Measurements from ENCODE around the gene CAPN8.
A peak's percentile ranks its signal among the peaks of the same experiment; 100 is the strongest.

Gene CAPN8

DNA sequence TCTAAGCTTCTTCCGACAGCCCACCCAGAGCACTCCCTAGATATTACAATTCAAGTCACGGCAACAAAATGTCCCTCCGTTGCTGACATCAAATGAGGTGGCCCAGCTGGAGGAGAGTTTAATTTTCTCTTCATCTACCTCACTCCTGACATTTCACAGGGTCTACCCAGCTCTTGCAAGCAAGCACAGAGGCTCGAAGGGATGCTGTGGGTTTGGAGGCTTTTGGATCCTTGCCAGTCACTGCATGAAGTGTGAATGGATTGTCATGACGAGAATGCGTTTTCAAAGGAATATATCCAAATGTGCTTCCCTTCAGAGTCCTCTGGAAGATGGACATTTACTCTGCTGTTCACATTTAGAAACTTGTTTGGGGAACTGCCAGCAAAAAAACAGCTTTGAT, 33.5 kb downstream of the CAPN8 start:
- Histone ChIP-seq H3K4me3 (ENCODE audit: low read depth, low read length) (no peak overlapping the region), H3K27me3 (peaks cover 11% of the 10 kb centered on the region), H3K4me1 (no peaks in the 10 kb centered on the region), H3K36me3 (no peaks in the 10 kb centered on the region), H3K9me3 (no peaks in the 10 kb centered on the region)
- TF ChIP-seq, protein P1, sequence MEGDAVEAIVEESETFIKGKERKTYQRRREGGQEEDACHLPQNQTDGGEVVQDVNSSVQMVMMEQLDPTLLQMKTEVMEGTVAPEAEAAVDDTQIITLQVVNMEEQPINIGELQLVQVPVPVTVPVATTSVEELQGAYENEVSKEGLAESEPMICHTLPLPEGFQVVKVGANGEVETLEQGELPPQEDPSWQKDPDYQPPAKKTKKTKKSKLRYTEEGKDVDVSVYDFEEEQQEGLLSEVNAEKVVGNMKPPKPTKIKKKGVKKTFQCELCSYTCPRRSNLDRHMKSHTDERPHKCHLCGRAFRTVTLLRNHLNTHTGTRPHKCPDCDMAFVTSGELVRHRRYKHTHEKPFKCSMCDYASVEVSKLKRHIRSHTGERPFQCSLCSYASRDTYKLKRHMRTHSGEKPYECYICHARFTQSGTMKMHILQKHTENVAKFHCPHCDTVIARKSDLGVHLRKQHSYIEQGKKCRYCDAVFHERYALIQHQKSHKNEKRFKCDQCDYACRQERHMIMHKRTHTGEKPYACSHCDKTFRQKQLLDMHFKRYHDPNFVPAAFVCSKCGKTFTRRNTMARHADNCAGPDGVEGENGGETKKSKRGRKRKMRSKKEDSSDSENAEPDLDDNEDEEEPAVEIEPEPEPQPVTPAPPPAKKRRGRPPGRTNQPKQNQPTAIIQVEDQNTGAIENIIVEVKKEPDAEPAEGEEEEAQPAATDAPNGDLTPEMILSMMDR (IDR thresholded peaks at IDR 0.05; ENCODE audit: low read depth, low read length) = no peak
- no peak for DNase-seq

DNA sequence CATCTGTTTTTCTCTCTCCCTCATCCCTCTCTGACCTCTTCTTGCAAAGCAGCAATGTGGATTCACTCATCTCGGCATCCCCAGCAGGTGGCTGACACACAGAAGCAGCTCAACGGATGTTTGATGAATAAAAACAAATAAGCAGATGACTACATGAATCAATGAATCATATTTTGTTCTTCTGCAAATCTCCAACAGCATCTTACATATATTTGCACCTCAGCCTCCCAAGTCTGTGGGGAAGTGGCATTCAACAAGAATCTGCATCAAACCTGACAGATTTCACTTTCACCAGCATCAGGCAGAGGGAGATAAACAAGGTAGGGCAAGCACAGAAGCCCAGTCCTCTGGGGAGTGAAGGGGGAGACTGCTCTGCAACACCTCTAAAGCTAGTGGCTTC, 34.0 kb downstream of the CAPN8 start:
- H3K4me1 ChIP-seq = no peaks in the 10 kb centered on the region
- no peak overlapping the region for H3K4me3 ChIP-seq (ENCODE audit: low read depth, low read length)
- DNase-seq = no peak
- TF ChIP-seq, protein P1 (IDR thresholded peaks at IDR 0.05; ENCODE audit: low read depth, low read length) = no peak
- peaks cover 10% of the 10 kb centered on the region; the same call in 1 of the 2 replicates for H3K27me3 ChIP-seq
- no peaks in the 10 kb centered on the region for H3K36me3 ChIP-seq
- no peaks in the 10 kb centered on the region for H3K9me3 ChIP-seq

DNA sequence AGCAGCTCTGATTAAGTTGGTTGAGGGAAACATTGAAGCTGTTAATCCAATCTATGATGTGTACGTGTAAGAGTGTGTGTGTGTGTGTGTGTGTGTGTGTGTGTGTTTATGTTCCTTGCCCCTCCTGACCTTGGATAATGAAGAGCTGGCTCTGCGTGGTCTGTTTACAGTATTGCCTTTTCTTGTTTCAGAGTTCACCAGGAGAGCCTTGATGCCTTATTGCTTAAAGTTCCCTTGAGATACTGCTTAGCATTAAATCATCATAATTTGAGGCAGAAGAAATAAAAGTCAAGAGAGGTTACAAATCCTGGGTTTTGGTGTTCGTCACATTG, 36.4 kb downstream of the CAPN8 start:
- H3K36me3 ChIP-seq = no peaks in the 10 kb centered on the region
- no peak for DNase-seq
- H3K4me3 ChIP-seq (ENCODE audit: low read depth, low read length) = no peak overlapping the region
- TF ChIP-seq, protein P1 (IDR thresholded peaks at IDR 0.05; ENCODE audit: low read depth, low read length) = no peak
- H3K27me3 ChIP-seq = 0 out of 2 replicates have a peak, but pooled peaks cover under 1% of the 10 kb centered on the region
- H3K9me3 ChIP-seq = no peaks in the 10 kb centered on the region
- no peaks in the 10 kb centered on the region for H3K4me1 ChIP-seq

DNA sequence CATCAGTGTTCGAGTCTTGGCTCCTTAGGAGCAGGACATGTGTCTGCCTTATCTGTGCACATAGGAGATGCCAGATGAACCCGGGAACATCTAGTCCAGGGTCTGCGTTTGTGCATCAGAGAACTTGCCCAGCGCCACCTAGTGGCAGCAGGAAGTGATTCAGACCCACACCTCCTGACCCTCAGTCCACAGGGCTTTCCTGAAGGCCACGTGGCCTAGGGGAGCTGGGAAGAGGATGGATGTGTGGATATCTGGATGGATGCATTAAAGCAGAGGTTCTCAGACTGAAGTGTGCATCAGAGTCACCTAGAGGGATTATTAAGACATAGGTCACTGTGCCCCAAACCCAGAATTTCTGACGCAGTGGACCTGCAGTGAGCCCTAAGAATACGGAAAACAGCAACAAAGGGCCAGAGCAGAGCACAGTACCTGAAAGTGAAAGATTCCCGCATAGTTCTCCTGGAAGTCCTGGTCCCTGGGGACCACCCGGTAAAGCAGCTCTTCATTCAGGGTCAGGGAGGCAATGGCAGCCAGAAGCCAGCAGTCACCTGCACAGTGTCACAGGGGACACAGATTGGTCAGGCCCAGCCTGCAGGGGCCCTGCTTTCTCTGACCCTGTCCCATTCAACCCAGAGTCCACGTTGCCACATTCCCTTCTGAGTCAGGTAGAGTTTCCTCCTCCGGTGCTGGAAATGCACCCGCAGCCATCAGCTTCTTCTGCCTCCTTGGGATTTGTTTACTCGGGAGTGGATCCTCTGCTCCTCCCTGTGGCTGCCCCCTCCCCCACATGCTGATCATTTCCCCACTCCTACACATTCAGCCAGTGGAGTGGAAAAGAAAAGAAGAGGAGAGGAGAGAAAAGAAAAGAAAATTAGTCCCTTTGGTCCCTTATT, 37.0 kb downstream of the CAPN8 start:
- TF ChIP-seq, protein P1 (IDR thresholded peaks at IDR 0.05; ENCODE audit: low read depth, low read length) = peak; percentile 84
- DNase-seq = peak; percentile 72
- Histone ChIP-seq H3K4me3 (ENCODE audit: low read depth, low read length) (no peak overlapping the region), H3K9me3 (no peaks in the 10 kb centered on the region), H3K4me1 (no peaks in the 10 kb centered on the region), H3K27me3 (no peaks in the 10 kb centered on the region), H3K36me3 (no peaks in the 10 kb centered on the region)

DNA sequence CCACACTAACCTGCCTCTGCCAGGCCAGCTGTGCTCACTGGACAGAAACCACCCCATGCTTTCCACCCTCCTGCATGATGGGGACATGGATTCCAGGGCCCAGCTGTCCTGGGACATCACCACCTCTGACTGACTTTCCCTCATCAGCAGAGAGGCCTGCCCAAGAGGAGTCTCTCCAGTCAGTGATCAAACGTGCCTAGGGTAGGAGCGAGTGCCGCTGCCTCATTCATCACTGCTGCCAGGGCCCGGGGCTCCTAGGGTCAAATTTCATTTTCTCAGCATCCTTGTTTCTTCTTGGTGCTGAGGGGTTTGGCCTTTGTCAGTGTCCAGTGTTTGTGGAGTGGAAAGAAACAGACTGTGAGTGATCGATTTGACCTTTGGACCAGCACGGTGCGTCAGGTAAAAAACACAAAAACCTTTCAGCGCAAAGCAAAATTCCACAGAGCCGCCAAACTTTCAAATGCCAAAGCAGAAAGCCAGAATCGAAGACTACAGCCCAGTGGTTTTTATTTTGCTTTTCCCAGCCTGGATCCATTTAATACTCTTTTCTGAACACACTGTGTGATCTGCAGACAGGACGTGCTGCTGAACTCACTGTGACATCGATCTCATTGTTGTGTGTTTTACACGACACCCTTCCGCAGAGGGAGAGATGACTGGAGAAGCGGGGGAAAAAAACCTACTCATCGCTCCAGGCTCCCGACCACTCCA, 43.2 kb downstream of the CAPN8 start:
- Histone ChIP-seq H3K4me3 (ENCODE audit: low read depth, low read length) (no peak overlapping the region), H3K9me3 (no peaks in the 10 kb centered on the region), H3K36me3 (no peaks in the 10 kb centered on the region), H3K4me1 (peaks cover 8% of the 10 kb centered on the region), H3K27me3 (no peaks in the 10 kb centered on the region)
- DNase-seq = no peak
- TF ChIP-seq, protein P1 (IDR thresholded peaks at IDR 0.05; ENCODE audit: low read depth, low read length) = no peak

DNA sequence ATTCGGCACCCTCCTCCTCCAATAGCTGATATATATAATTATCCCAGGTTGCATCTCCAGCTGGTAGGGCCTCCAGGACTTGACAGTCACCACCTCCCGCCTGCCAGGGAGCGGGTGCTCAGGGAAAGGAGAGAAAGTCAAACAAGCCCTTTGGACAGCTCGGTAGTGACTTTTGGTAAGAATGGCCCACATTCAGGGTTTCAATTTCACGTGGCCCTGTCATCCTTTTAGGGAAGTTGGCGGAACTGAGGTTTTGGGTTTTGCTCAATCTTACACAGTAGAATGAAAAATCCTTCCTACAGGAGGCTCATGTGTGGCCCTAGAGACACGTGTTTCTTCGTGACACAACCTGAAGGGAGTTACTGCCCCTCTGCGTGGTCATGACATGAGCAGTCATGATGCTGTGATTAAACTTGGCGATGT, 44.2 kb downstream of the CAPN8 start:
- peaks cover 8% of the 10 kb centered on the region for H3K4me1 ChIP-seq
- DNase-seq = no peak

More for the DNA sequence above, 44.2 kb downstream of the CAPN8 start:
- TF ChIP-seq, protein P1 (IDR thresholded peaks at IDR 0.05; ENCODE audit: low read depth, low read length) = no peak
- Histone ChIP-seq H3K9me3 (no peaks in the 10 kb centered on the region), H3K36me3 (no peaks in the 10 kb centered on the region), H3K4me3 (ENCODE audit: low read depth, low read length) (no peak overlapping the region), H3K27me3 (no peaks in the 10 kb centered on the region)

Data from BE2C (cell line).